Panc1 (cell line): ENCODE measurements around the gene SPATA33. TPM values are rescaled to one million over a fixed set of nuclear protein-coding genes. Genes with fewer than 3 reads are reported as not detected.

Experiments used
- ATAC-seq: fragments of 200-7000 bp; cut with Tn5 transposase; 2 replicates; pipeline ENCODE4 v1.9.1; 2020; ENCODE audit warnings: mild to moderate bottlenecking, moderate library complexity
- BruUV-seq: library from RNA; stranded (reverse); fragments of 400-500 nt; replicated peaks from 2 replicates; lab custom pipeline; 2021; lab: Mats Ljungman, UMichigan
- CTCF ChIA-PET: fragments of 300-600 bp; sonication (Branson Sonifier 250); formaldehyde crosslinking; loops from one replicate; lab custom pipeline; 2022; ENCODE audit warnings: antibody characterized with exemption; lab: Charles Lee
- POLR2A ChIA-PET: fragments of 300-600 bp; sonication (Branson Sonifier 250); formaldehyde crosslinking; loops from one replicate; lab custom pipeline; 2022; ENCODE audit warnings: antibody characterized with exemption; lab: Charles Lee
- DNase-seq: peaks from one replicate; pipeline ENCODE4 v3.0.0-alpha.2; 2010; ENCODE audit warnings: low read depth, low spot score
- H3K27ac ChIP-seq: 2 replicates; pipeline ENCODE4 v1.5.1; 2011; ENCODE audit warnings: mild to moderate bottlenecking, low read length, inconsistent platforms
- H3K27me3 ChIP-seq: fragments of 200-500 bp; sonication (Bioruptor generic); 2 replicates; pipeline ENCODE4 v1.6.0; 2014; ENCODE audit warnings: low read length, inconsistent platforms; ENCODE audit not compliant: control insufficient read depth, insufficient read depth
- H3K36me3 ChIP-seq: fragments of 200-500 bp; sonication (Bioruptor generic); 2 replicates; pipeline ENCODE4 v1.5.1; 2014; ENCODE audit warnings: inconsistent platforms, mild to moderate bottlenecking, low read length, moderate library complexity; ENCODE audit not compliant: control insufficient read depth, insufficient read depth
- H3K4me1 ChIP-seq: 2 replicates; pipeline ENCODE4 v1.5.1; 2011; ENCODE audit warnings: inconsistent platforms, mild to moderate bottlenecking, low read length, moderate library complexity; ENCODE audit not compliant: control insufficient read depth, insufficient read depth
- H3K4me3 ChIP-seq, 2 experiments: 2 replicates each; pipeline ENCODE4 v1.5.1; 2011 to 2012; ENCODE audit warnings: low read depth in 2 of 2, low read length in 2 of 2, mild to moderate bottlenecking in 2 of 2, inconsistent platforms in 1 of 2, moderate library complexity in 1 of 2
- H3K9me3 ChIP-seq: fragments of 200-500 bp; sonication (Bioruptor generic); 2 replicates; pipeline ENCODE4 v1.5.1; 2014; ENCODE audit warnings: low read depth, mild to moderate bottlenecking, inconsistent platforms, low read length, moderate library complexity; ENCODE audit not compliant: control insufficient read depth, insufficient read depth
- CTCF ChIP-seq: fragments of 450-650 bp; IDR thresholded peaks from 2 replicates; pipeline ENCODE4 v1.5.1; 2017; ENCODE audit warnings: mild to moderate bottlenecking
- POLR2AphosphoS5 ChIP-seq: IDR thresholded peaks from 2 replicates; pipeline ENCODE4 v1.6.1; 2012; ENCODE audit warnings: mild to moderate bottlenecking, low read depth, low read length, moderate library complexity
- REST ChIP-seq, 2 experiments: IDR thresholded peaks; 2 replicates each; pipeline ENCODE4 v1.6.1; 2011 to 2012; ENCODE audit warnings: low read depth in 2 of 2, control low read depth in 1 of 2, low read length in 1 of 2, mild to moderate bottlenecking in 1 of 2, moderate library complexity in 1 of 2; ENCODE audit not compliant: insufficient read depth in 1 of 2
- SIN3A ChIP-seq: IDR thresholded peaks from 2 replicates; pipeline ENCODE4 v1.6.1; 2012; ENCODE audit warnings: low read depth, mild to moderate bottlenecking, low read length, moderate library complexity, borderline replicate concordance; ENCODE audit not compliant: insufficient read depth
- TCF7L2 ChIP-seq: IDR thresholded peaks from 2 replicates; pipeline ENCODE4 v1.6.1; 2011; ENCODE audit warnings: mild to moderate bottlenecking, low read depth, low read length, inconsistent platforms
- in situ Hi-C: cut with HindIII; loops from 2 replicates; pipeline ENCODE4 v1.10.0; 2016; ENCODE audit warnings: low sequenced_read_pairs, low pct_unique_long_range_greater_than_20kb
- intact Hi-C: fragments of 100-400 bp; cut with micrococcal nuclease; formaldehyde crosslinking; loops from one replicate; pipeline ENCODE4 v1.10.0; 2022; ENCODE audit not compliant: unreplicated experiment
- total RNA-seq: library from RNA; stranded (reverse); gene quantifications from one replicate; pipeline ENCODE4 v1.2.1, GENCODE V29; 2021; ENCODE audit not compliant: unreplicated experiment

Gene SPATA33
- total RNA-seq, 1 experiment from 2014 or later = 18.3 TPM

- no peaks in the 10 kb centered on the region; the same call in 1 of the 2 replicates for H3K36me3 ChIP-seq
- no peak overlapping the region for H3K4me3 ChIP-seq
- ATAC-seq = no peak
- ChIA-PET POLR2A (interaction anchor here (0.6 kb wide), 1 partner anchor 34 kb away, joined by 4 read pairs; no protein-coding TSS in a partner anchor), CTCF (no interaction called here)
- 0 out of 2 replicates have a peak, but pooled peaks cover 8% of the 10 kb centered on the region for H3K4me1 ChIP-seq
- DNase-seq = no peak
- BruUV-seq = no TSS peak
- no peaks in the 10 kb centered on the region for H3K9me3 ChIP-seq
- intact Hi-C loops (no loop called here), in situ Hi-C loops (no loop called here)
- no peaks in the 10 kb centered on the region for H3K27me3 ChIP-seq
- H3K27ac ChIP-seq = no peak overlapping the region
- TF ChIP-seq POLR2AphosphoS5 = no peak
- TF ChIP-seq CTCF = no peak
- TF ChIP-seq SIN3A = no peak
- no peak for TF ChIP-seq TCF7L2
- no peak for TF ChIP-seq REST (IDR thresholded peaks at IDR 0.05; ENCODE audit: insufficient read depth in 1 of 2, low read depth in 2 of 2, low read length in 1 of 2)
Observed at GRCh38 chr16:89704281-89704680, 46.6 kb downstream of the SPATA33 start.

- Histone ChIP-seq H3K36me3 (no peaks in the 10 kb centered on the region; the same call in 1 of the 2 replicates), H3K9me3 (no peaks in the 10 kb centered on the region), H3K4me1 (0 out of 2 replicates have a peak, but pooled peaks cover 8% of the 10 kb centered on the region), H3K4me3 (no peak overlapping the region), H3K27ac (no peak overlapping the region), H3K27me3 (no peaks in the 10 kb centered on the region)
- ChIA-PET POLR2A (no interaction called here), CTCF (interaction anchor here (1.4 kb wide), 1 partner anchor 88 kb away, joined by 4 read pairs; no protein-coding TSS in a partner anchor)
- DNase-seq (no peak), ATAC-seq (no peak)
- intact Hi-C loops = no loop called here
- no TSS peak for BruUV-seq
- in situ Hi-C loops = no loop called here
- TF ChIP-seq CTCF = no peak
- no peak for TF ChIP-seq TCF7L2
- TF ChIP-seq REST (IDR thresholded peaks at IDR 0.05; ENCODE audit: insufficient read depth in 1 of 2, low read depth in 2 of 2, low read length in 1 of 2) = no peak
- no peak for TF ChIP-seq SIN3A
- TF ChIP-seq POLR2AphosphoS5 = no peak
Observed at GRCh38 chr16:89705006-89705405, 47.4 kb downstream of the SPATA33 start.
